ENCODE results near the gene PPP1R13L. TPM values are rescaled to one million over a fixed set of nuclear protein-coding genes. Genes with fewer than 3 reads are reported as not detected.

PPP1R13L gene
- total and polyA plus RNA-seq, 2 of the 8 experiments (the other 6 are each of a cell fraction or from before 2014, with no cell fraction given) = 9.1 to 15.3 TPM

DNA sequence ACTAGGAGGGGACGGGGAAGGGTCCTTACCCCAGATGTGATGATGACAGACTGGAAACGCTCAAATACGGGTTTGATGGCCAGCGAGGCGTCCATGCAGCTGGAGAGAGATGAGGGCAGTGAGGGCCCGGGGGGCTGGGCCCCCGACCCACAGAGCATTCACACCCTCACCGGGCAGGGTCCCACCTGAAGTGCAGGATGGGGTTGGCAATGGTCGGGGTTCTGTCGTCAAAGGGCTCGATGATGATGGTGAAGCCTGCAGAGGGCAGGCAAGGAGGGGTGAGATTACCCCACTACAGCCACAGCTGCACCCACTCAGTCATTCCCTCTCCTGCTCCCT is 47.5 kb downstream of the PPP1R13L start:
- no peak overlapping the region for H3K4me2 ChIP-seq (ENCODE audit: insufficient read depth in 1 of 2, low read depth in 2 of 2, low read length in 2 of 2)
- no peak overlapping the region for H2BK5ac ChIP-seq (ENCODE audit: low read depth, low read length)
- H3K18ac ChIP-seq (ENCODE audit: extremely low read depth, low read length) = no peak overlapping the region
- no peak overlapping the region for H2AFZ ChIP-seq (ENCODE audit: low read length)
- H2BK12ac ChIP-seq (ENCODE audit: low read depth, low read length) = no peak overlapping the region
- no peak overlapping the region for H2BK15ac ChIP-seq (ENCODE audit: low read length)
- no peaks in the 10 kb centered on the region for H3K23me2 ChIP-seq (ENCODE audit: low read depth, low read length)
- H3K9ac ChIP-seq (replicated peaks in 1 of 4; ENCODE audit: extremely low read depth in 1 of 4, low read depth in 3 of 4, low read length in 3 of 4) = no peak overlapping the region
- CTCF ChIA-PET (ENCODE audit: partially characterized antibody) = interaction anchor here (1.3 kb wide), 1 partner anchor 13 kb away, joined by 3 read pairs; no protein-coding TSS in a partner anchor
- H3K27me3 ChIP-seq (replicated peaks in 1 of 4; ENCODE audit: control insufficient read depth in 3 of 4, extremely low read depth in 1 of 4, insufficient read depth in 3 of 4, low read length in 3 of 4) = no peaks in the 10 kb centered on the region
- no peak for DNase-seq (ENCODE audit: low read depth in 1 of 2, low spot score in 2 of 2)
- no peaks in the 10 kb centered on the region for H3K79me2 ChIP-seq (ENCODE audit: control insufficient read depth in 1 of 2, insufficient read depth in 2 of 2, low read length in 2 of 2)
- no peak overlapping the region for H2BK20ac ChIP-seq (ENCODE audit: low read length)
- peaks cover 4% of the 10 kb centered on the region; the same call in 1 of the 2 replicates for H3K79me1 ChIP-seq (ENCODE audit: low read depth, low read length)
- H4K5ac ChIP-seq (ENCODE audit: insufficient read length, low read depth, low read length) = no peak overlapping the region
- no peak overlapping the region for H4K91ac ChIP-seq (replicated peaks; ENCODE audit: insufficient read length, low read length)
- no peak overlapping the region for H4K8ac ChIP-seq (ENCODE audit: extremely low read depth, insufficient read depth, low read length)
- H3K14ac ChIP-seq (ENCODE audit: insufficient read length) = no peak overlapping the region
- H4K20me1 ChIP-seq (replicated peaks in 1 of 2; ENCODE audit: control insufficient read depth in 1 of 2, insufficient read depth in 2 of 2, low read length in 2 of 2) = peaks cover 0 to 29% of the 10 kb centered on the region in 2 experiments
- H3K4me3 ChIP-seq (ENCODE audit: extremely low read depth in 1 of 4, insufficient read depth in 2 of 4, low read depth in 3 of 4, low read length in 4 of 4) = no peak overlapping the region
- H3K27ac ChIP-seq (ENCODE audit: low read depth, low read length) = no peak overlapping the region
- no peak overlapping the region for H3K4ac ChIP-seq (replicated peaks; ENCODE audit: insufficient read length, low read depth, low read length)
- H2AK5ac ChIP-seq (ENCODE audit: low read depth, low read length) = no peak overlapping the region
- no peak overlapping the region for H2BK120ac ChIP-seq (replicated peaks; ENCODE audit: low read depth, low read length)
- POLR2A ChIA-PET (ENCODE audit: partially characterized antibody) = interaction anchor here (0.9 to 3.1 kb wide), 3 partner anchors 11 to 51 kb away, joined by 3 to 25 read pairs (median 5); partner anchors contain the start of gene ERCC2
- H3K9me3 ChIP-seq (ENCODE audit: insufficient read depth in 2 of 2, low read depth in 1 of 2, low read length in 1 of 2) = no peaks in the 10 kb centered on the region
- no peaks in the 10 kb centered on the region for H3K4me1 ChIP-seq (replicated peaks in 1 of 4; ENCODE audit: control insufficient read depth in 3 of 4, insufficient read depth in 4 of 4, low read length in 3 of 4)
- 97% methylated on average over 11 of the region's 11 CpGs; no CpG with 5 or more reads in 1 of the 2 experiments for WGBS, 2 experiments (ENCODE audit: extremely low coverage in 1 of 2, insufficient coverage in 1 of 2, insufficient read length in 1 of 2, insufficient replicate concordance in 2 of 2, low coverage in 1 of 2, low lambda C conversion rate in 2 of 2, missing lambda C conversion rate in 1 of 2)
- H3K36me3 ChIP-seq (ENCODE audit: control insufficient read depth in 2 of 4, insufficient read depth in 4 of 4, low read length in 3 of 4) = peaks cover 26 to 72% (median 55%) of the 10 kb centered on the region in 4 experiments
- no peak overlapping the region for H3K56ac ChIP-seq (replicated peaks; ENCODE audit: insufficient read length, low read depth, low read length)
- no peak for FAIRE-seq
- H3K23ac ChIP-seq (ENCODE audit: insufficient read length) = no peak overlapping the region
- TF ChIP-seq EP300 (IDR thresholded peaks at IDR 0.05; ENCODE audit: borderline replicate concordance in 1 of 2, low read depth in 2 of 2, low read length in 2 of 2) (no peak), CBX8 (IDR thresholded peaks at IDR 0.05; ENCODE audit: borderline replicate concordance, low read depth, low read length) (no peak), POLR2A (IDR thresholded peaks at IDR 0.05; ENCODE audit: control extremely low read depth in 1 of 2, low read depth in 2 of 2, low read length in 2 of 2) (no peak; a peak in 1 of 3 replicates), POU5F1 (IDR thresholded peaks at IDR 0.05; ENCODE audit: low read depth, low read length) (no peak), FOSL1 (IDR thresholded peaks at IDR 0.05; ENCODE audit: insufficient read depth, low read depth, low read length) (no peak), PHF8 (conservative IDR thresholded peaks at IDR 0.05; ENCODE audit: low read depth, low read length) (no peak), ASH2L (IDR thresholded peaks at IDR 0.05; ENCODE audit: low read length) (no peak), CEBPB (IDR thresholded peaks at IDR 0.05; ENCODE audit: low read depth, low read length) (no peak), KDM1A (IDR thresholded peaks at IDR 0.05; ENCODE audit: borderline replicate concordance, low read length) (no peak), RFX5 (IDR thresholded peaks at IDR 0.05; ENCODE audit: borderline replicate concordance, low read depth, low read length) (no peak), TBP (IDR thresholded peaks at IDR 0.05; ENCODE audit: low read depth, low read length) (no peak), SP1 (IDR thresholded peaks at IDR 0.05; ENCODE audit: low read depth, low read length) (no peak), RBBP5 (IDR thresholded peaks at IDR 0.05; ENCODE audit: borderline replicate concordance, low read depth, low read length) (no peak), SRF (IDR thresholded peaks at IDR 0.05; ENCODE audit: low read depth, low read length) (no peak), SP4 (IDR thresholded peaks at IDR 0.05; ENCODE audit: low read length) (no peak), YY1 (IDR thresholded peaks at IDR 0.05; ENCODE audit: low read depth, low read length) (no peak)
